ENCODE results near the gene CHRM3. TPM values are rescaled to one million over a fixed set of nuclear protein-coding genes. Genes with fewer than 3 reads are reported as not detected.

Gene CHRM3
- total RNA-seq, 4 donors from 2014 or later = 0.07 to 0.55 (median 0.07) TPM; not detected in 1

DNA sequence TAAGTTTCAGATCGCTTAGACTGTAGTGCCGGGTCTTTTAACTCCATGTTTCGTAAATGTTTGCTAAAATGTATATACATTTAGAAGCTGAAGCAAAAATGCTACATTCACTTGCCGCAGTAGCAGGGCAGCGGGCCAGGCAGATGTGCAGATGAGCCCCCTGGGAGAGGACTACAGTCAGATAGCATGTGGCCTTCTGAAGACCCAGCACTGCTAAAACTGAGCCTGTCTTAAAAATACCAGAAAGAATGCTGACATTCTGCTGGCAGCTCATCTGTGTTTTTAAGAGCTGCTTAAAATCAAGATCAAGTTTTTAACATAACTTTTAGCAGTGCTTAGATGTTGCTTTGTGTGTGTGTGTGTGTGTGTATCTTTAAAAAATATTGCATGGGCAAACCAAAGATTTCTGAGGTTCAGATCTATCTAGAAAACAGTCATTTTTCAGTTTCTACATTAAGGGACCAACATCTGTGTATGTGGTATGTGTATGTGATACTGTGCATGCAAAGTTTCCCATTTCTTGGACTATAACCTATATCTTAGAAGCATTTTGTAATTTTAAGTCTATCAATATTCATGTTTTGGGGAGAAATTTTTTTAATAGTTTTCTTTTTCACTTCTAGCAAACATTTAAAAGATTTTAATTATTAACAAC, 31.7 kb downstream of the CHRM3 start:
- in situ Hi-C loops (cut with MboI; ENCODE audit: low sequenced_read_pairs in 4 of 4) = loop anchor here in 2 of 4 donors (25.0 kb wide), 1 partner anchor 469 kb away; no protein-coding TSS in a partner anchor
- H3K36me3 ChIP-seq = no peaks in the 10 kb centered on the region
- H3K27me3 ChIP-seq = no peaks in the 10 kb centered on the region
- no peaks in the 10 kb centered on the region for H3K9me3 ChIP-seq
- no peak overlapping the region for H3K27ac ChIP-seq
- H3K4me1 ChIP-seq = no peaks in the 10 kb centered on the region
- no peak overlapping the region for H3K4me3 ChIP-seq
- intact Hi-C loops (cut with DNase I; ENCODE audit: low total_unique reads) = no loop called here
- no peak for TF ChIP-seq POLR2A (IDR thresholded peaks at IDR 0.05)
- TF ChIP-seq, protein P1, sequence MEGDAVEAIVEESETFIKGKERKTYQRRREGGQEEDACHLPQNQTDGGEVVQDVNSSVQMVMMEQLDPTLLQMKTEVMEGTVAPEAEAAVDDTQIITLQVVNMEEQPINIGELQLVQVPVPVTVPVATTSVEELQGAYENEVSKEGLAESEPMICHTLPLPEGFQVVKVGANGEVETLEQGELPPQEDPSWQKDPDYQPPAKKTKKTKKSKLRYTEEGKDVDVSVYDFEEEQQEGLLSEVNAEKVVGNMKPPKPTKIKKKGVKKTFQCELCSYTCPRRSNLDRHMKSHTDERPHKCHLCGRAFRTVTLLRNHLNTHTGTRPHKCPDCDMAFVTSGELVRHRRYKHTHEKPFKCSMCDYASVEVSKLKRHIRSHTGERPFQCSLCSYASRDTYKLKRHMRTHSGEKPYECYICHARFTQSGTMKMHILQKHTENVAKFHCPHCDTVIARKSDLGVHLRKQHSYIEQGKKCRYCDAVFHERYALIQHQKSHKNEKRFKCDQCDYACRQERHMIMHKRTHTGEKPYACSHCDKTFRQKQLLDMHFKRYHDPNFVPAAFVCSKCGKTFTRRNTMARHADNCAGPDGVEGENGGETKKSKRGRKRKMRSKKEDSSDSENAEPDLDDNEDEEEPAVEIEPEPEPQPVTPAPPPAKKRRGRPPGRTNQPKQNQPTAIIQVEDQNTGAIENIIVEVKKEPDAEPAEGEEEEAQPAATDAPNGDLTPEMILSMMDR (IDR thresholded peaks at IDR 0.05 in 4 of 5, conservative IDR thresholded peaks at IDR 0.05 in 1 of 5) = no peak
- ATAC-seq = no peak
- no peak for DNase-seq

DNA sequence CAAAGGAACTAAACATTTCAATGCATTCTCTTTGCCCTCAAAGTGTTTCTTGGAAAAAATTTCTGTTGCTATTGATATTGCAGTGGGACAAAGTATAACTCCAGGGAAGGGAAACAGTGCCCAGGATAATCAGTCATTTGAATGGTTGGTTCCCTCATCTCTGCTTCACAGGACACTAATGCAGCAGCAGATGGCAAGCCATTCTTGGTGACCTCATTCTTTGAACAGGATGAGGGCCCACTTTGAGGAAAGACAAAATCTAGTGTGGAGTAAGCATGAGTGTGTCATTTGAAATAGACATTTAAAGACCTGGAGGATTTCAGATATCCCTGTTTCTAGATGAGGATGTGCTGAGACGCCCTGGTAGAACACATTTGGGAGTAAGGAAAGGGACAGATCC, 32.3 kb downstream of the CHRM3 start:
- intact Hi-C loops (cut with DNase I; ENCODE audit: low total_unique reads) = no loop called here
- H3K4me3 ChIP-seq = no peak overlapping the region
- ATAC-seq (no peak), DNase-seq (no peak)
- no peaks in the 10 kb centered on the region for H3K4me1 ChIP-seq
- H3K36me3 ChIP-seq = no peaks in the 10 kb centered on the region
- in situ Hi-C loops (cut with MboI; ENCODE audit: low sequenced_read_pairs in 4 of 4) = loop anchor here in 2 of 4 donors (25.0 kb wide), 1 partner anchor 469 kb away; no protein-coding TSS in a partner anchor
- H3K9me3 ChIP-seq = no peaks in the 10 kb centered on the region
- no peak overlapping the region for H3K27ac ChIP-seq
- H3K27me3 ChIP-seq = no peaks in the 10 kb centered on the region
- TF ChIP-seq, protein P1 (IDR thresholded peaks at IDR 0.05 in 4 of 5, conservative IDR thresholded peaks at IDR 0.05 in 1 of 5) = no peak
- TF ChIP-seq POLR2A (IDR thresholded peaks at IDR 0.05) = no peak

DNA sequence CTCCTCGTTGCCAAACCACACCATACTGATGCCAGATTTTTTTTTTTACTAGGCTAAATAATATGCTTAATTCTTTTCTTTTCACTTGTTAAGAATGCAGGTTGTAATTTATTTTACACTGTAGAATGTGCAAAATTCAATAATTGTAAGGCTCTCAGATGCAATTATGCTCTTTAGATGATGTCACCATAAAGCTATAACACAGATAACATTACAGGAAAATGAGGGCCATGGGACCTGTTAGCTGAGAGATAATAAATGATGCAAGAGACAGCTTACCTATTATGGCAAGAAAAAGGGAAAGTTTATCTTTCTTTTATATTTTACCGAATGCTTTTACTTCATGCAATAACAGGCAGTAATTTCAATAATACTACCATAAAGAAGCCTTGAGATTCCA, 35.4 kb downstream of the CHRM3 start:
- TF ChIP-seq, protein P1 (IDR thresholded peaks at IDR 0.05 in 4 of 5, conservative IDR thresholded peaks at IDR 0.05 in 1 of 5) = no peak
- H3K27me3 ChIP-seq = no peaks in the 10 kb centered on the region
- H3K36me3 ChIP-seq = no peaks in the 10 kb centered on the region
- in situ Hi-C loops (cut with MboI; ENCODE audit: low sequenced_read_pairs in 4 of 4) (loop anchor here in 2 of 4 donors (25.0 kb wide), 1 partner anchor 465 kb away; no protein-coding TSS in a partner anchor), intact Hi-C loops (cut with DNase I; ENCODE audit: low total_unique reads) (no loop called here)
- H3K4me1 ChIP-seq = no peaks in the 10 kb centered on the region
- ATAC-seq (no peak), DNase-seq (no peak)
- no peak overlapping the region for H3K27ac ChIP-seq
- H3K9me3 ChIP-seq = no peaks in the 10 kb centered on the region
- no peak overlapping the region for H3K4me3 ChIP-seq

DNA sequence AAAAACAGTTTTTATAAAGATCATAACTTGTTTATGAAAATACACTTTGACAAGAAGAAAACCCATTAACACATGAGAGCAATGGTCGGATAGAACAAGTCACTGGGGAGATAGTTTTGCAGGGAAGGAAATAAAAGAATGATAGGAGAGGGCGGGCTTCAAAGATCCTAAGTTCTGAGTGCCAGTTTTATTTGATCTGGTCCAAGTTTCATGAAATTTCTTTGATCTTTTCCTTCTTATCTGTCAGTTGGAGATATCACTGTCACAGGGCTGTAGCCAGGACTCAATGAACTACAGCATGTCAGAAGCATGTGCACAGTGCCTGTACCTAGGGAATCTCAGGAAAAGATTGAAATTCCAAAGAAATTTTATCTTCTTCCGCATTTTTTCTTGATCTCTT, 36.5 kb downstream of the CHRM3 start:
- Histone ChIP-seq H3K27ac (no peak overlapping the region), H3K9me3 (no peaks in the 10 kb centered on the region), H3K4me3 (no peak overlapping the region), H3K36me3 (no peaks in the 10 kb centered on the region), H3K4me1 (no peaks in the 10 kb centered on the region), H3K27me3 (no peaks in the 10 kb centered on the region)
- no peak for TF ChIP-seq POLR2A (IDR thresholded peaks at IDR 0.05)
- TF ChIP-seq, protein P1 (IDR thresholded peaks at IDR 0.05 in 4 of 5, conservative IDR thresholded peaks at IDR 0.05 in 1 of 5) = no peak
- in situ Hi-C loops (cut with MboI; ENCODE audit: low sequenced_read_pairs in 4 of 4) (loop anchor here in 2 of 4 donors (25.0 kb wide), 1 partner anchor 464 kb away; no protein-coding TSS in a partner anchor), intact Hi-C loops (cut with DNase I; ENCODE audit: low total_unique reads) (no loop called here)
- no peak for ATAC-seq
- DNase-seq = no peak
